ENCODE measurements around the gene GCAT. TPM values are rescaled to one million over a fixed set of nuclear protein-coding genes. Genes with fewer than 3 reads are reported as not detected.

Gene GCAT
- total and polyA plus RNA-seq, 4 donors = 20.7 to 32.6 (median 29.8) TPM

- H3K9me3 ChIP-seq (ENCODE audit: control insufficient read depth in 4 of 4, low read length in 3 of 4) = no peaks in the 10 kb centered on the region
- H3K4me3 ChIP-seq (ENCODE audit: low read depth in 1 of 3, low read length in 3 of 3) = no peak overlapping the region
- peaks cover 4 to 13% (median 5%) of the 10 kb centered on the region in 4 donors for H3K4me1 ChIP-seq (ENCODE audit: control insufficient read depth in 4 of 4, insufficient read depth in 4 of 4, low read length in 3 of 4)
- no peak for DNase-seq (ENCODE audit: low spot score)
- TF ChIP-seq CTCF (IDR thresholded peaks at IDR 0.05; ENCODE audit: low read depth, low read length, missing input control) (no peak), MAX (IDR thresholded peaks at IDR 0.05) (no peak), FOXA2 (IDR thresholded peaks at IDR 0.05) (no peak), RXRA (IDR thresholded peaks at IDR 0.05) (no peak), YY1 (IDR thresholded peaks at IDR 0.05) (no peak), RAD21 (IDR thresholded peaks at IDR 0.05) (no peak)
- H3K27ac ChIP-seq (ENCODE audit: low read depth in 1 of 2, low read length in 2 of 2) = no peak overlapping the region
- H3K9ac ChIP-seq (ENCODE audit: low read depth in 1 of 2, low read length in 2 of 2) = no peak overlapping the region
- 93% methylated on average over 10 of the region's 10 CpGs for WGBS
- peaks cover 0 to 14% (median under 1%) of the 10 kb centered on the region in 4 donors for H3K36me3 ChIP-seq (ENCODE audit: control insufficient read depth in 4 of 4, insufficient read depth in 3 of 4, low read depth in 1 of 4, low read length in 3 of 4)
- no peaks in the 10 kb centered on the region for H3K27me3 ChIP-seq (ENCODE audit: control insufficient read depth in 4 of 4, insufficient read depth in 4 of 4, low read length in 3 of 4)
Measured at GRCh38 chr22:37778370-37779009, 29.2 kb upstream of the GCAT start.

- Histone ChIP-seq H3K4me1 (ENCODE audit: control insufficient read depth in 4 of 4, insufficient read depth in 4 of 4, low read length in 3 of 4) (peaks cover 4 to 14% (median 6%) of the 10 kb centered on the region in 4 donors), H3K27ac (ENCODE audit: low read depth in 1 of 2, low read length in 2 of 2) (no peak overlapping the region), H3K36me3 (ENCODE audit: control insufficient read depth in 4 of 4, insufficient read depth in 3 of 4, low read depth in 1 of 4, low read length in 3 of 4) (no peaks in the 10 kb centered on the region), H3K9me3 (ENCODE audit: control insufficient read depth in 4 of 4, low read length in 3 of 4) (no peaks in the 10 kb centered on the region), H3K9ac (ENCODE audit: low read depth in 1 of 2, low read length in 2 of 2) (no peak overlapping the region), H3K4me3 (ENCODE audit: low read depth in 1 of 3, low read length in 3 of 3) (no peak overlapping the region), H3K27me3 (ENCODE audit: control insufficient read depth in 4 of 4, insufficient read depth in 4 of 4, low read length in 3 of 4) (no peaks in the 10 kb centered on the region)
- no peak for DNase-seq (ENCODE audit: low spot score)
- TF ChIP-seq REST (IDR thresholded peaks at IDR 0.05) = no peak
- TF ChIP-seq MAX (IDR thresholded peaks at IDR 0.05) = no peak
- no peak for TF ChIP-seq TAF1 (conservative IDR thresholded peaks at IDR 0.05)
- no peak for TF ChIP-seq YY1 (IDR thresholded peaks at IDR 0.05)
- no peak for TF ChIP-seq HNF4A (conservative IDR thresholded peaks at IDR 0.05)
- no peak for TF ChIP-seq RXRA (IDR thresholded peaks at IDR 0.05)
- no peak for TF ChIP-seq GABPA (IDR thresholded peaks at IDR 0.05 in 1 of 2, conservative IDR thresholded peaks at IDR 0.05 in 1 of 2)
- no peak for TF ChIP-seq FOXA1 (IDR thresholded peaks at IDR 0.05)
- no peak for TF ChIP-seq HNF4G (IDR thresholded peaks at IDR 0.05)
- no peak for TF ChIP-seq SP1 (IDR thresholded peaks at IDR 0.05)
- TF ChIP-seq RAD21 (IDR thresholded peaks at IDR 0.05) = peak; percentile 29 to 69
- peak; percentile 34 for TF ChIP-seq CTCF (IDR thresholded peaks at IDR 0.05; ENCODE audit: low read depth, low read length, missing input control)
- WGBS = 58% methylated on average over 13 of the region's 13 CpGs
Measured at GRCh38 chr22:37781434-37782059, 26.2 kb upstream of the GCAT start.
